ENCODE measurements around the gene MFSD2A.
"Not testable (repeated sequence)": the region's sequence is repeated elsewhere in the genome, so short reads cannot be mapped to it uniquely, and the experiment has no call there.

MFSD2A gene

DNA sequence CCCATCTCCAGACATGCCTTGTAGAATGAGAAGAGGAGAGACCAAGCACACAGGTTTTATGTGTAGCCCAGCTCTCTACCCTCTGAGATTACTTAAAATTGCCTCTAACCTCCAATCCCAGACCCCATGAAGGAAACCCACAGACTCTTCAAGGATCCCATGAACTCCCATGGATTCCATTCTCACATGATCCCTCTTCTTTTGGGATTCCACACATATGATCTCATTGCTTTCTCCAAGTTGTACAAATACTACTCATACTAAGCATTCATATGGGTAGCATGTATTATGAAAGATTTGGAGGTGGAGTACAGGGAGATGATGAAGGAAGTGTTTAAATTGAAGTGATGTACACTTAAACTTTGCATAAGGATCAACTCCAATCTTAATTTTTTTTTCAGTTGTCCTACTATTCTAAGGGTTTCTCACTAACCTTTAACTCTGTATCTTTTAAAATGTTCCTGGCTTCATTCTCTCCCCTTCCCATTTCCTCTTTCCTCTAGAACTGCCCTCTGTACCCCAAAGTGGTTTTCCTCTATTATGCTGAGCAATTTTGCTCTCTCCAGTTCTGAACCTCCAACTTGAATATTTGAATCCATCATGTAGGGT is 41.6 kb downstream of the MFSD2A start:
- TF ChIP-seq, protein P1, sequence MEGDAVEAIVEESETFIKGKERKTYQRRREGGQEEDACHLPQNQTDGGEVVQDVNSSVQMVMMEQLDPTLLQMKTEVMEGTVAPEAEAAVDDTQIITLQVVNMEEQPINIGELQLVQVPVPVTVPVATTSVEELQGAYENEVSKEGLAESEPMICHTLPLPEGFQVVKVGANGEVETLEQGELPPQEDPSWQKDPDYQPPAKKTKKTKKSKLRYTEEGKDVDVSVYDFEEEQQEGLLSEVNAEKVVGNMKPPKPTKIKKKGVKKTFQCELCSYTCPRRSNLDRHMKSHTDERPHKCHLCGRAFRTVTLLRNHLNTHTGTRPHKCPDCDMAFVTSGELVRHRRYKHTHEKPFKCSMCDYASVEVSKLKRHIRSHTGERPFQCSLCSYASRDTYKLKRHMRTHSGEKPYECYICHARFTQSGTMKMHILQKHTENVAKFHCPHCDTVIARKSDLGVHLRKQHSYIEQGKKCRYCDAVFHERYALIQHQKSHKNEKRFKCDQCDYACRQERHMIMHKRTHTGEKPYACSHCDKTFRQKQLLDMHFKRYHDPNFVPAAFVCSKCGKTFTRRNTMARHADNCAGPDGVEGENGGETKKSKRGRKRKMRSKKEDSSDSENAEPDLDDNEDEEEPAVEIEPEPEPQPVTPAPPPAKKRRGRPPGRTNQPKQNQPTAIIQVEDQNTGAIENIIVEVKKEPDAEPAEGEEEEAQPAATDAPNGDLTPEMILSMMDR (conservative IDR thresholded peaks at IDR 0.05): no peak
- H3K27ac ChIP-seq: no peak overlapping the region

DNA sequence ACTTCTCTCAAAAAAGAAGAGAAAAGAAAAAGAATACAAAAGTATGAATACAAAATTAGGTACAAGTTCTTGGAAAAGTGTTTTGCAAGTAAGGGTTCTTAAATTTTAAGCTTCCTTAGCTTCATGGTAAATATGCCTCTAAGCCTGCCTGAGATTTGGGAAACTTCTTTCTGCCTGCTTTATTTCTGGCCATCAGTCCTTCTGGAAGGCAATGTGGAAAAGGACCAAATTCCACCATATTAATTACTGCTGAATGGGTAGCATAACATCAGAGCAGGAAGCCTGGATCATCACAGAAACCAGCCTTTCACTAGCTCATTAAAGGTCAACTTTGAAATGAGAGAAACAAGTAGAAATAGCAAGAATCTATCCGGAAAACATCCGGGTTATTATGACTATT is 46.5 kb downstream of the MFSD2A start:
- peak overlapping the region; percentile 33; the same call in 1 of the 2 replicates for H3K27ac ChIP-seq
- TF ChIP-seq, protein P1 (conservative IDR thresholded peaks at IDR 0.05): no peak

DNA sequence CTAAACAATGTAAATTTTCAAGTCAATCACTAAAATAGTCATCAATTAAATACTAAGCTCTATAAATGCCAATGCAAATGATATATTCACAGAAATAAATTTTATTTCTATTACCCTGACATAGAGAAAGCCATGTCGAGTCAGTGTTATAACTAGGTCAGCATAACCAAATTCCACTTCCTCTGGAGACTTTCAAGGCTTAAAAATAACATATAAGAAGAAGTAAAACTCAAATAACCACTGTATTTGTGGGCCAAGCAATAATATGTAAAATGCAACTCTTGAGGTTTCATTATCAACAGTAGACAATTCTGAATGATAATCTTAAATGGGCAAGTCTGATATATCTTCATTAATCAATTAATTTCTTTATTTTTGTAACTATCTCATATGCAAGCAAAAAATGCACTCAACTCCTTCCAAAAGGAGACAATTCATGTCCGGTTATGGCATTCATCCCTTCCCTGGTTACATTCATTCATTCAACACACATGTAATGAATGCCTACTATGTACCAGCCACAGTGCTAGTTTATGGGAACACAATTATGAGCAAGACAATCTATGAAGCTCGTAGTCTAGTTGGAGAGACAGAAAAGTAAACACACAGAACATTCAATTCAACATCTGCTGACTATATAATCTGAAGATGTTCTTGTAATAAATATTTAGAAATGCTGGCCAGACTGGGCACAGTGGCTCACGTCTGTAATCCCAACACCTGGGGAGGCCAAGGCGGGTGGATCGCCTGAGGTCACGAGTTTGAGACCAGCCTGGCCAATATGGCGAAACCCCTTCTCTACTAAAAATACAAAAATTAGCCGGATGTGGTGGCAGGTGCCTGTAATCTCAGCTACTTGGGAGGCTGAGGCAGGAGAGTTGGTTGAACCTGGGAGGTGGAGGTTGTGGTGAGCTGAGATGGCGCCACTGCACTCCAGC is 48.5 kb downstream of the MFSD2A start:
- no peak overlapping the region for H3K27ac ChIP-seq
- TF ChIP-seq, protein P1 (conservative IDR thresholded peaks at IDR 0.05): no peak

DNA sequence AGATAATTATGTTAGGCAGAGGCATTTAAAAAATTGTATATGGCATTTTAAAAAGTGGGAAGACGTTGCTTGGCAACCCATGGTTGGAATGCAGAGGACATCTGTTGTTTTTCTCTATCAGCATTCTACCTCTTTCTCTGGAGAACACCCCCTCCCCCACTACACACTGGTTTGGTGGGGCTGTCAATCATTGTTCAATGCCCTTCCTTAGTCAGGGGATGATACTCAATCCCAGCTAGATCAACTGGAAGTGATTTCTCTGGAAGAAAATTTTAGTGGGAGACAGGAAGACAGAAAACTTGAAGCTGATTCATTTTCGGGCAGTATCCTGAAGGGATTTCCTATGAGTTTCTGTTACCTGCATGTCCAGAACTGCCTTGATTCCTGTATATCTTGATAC is 49.9 kb downstream of the MFSD2A start:
- H3K27ac ChIP-seq: no peak overlapping the region
- TF ChIP-seq, protein P1 (conservative IDR thresholded peaks at IDR 0.05): no peak

DNA sequence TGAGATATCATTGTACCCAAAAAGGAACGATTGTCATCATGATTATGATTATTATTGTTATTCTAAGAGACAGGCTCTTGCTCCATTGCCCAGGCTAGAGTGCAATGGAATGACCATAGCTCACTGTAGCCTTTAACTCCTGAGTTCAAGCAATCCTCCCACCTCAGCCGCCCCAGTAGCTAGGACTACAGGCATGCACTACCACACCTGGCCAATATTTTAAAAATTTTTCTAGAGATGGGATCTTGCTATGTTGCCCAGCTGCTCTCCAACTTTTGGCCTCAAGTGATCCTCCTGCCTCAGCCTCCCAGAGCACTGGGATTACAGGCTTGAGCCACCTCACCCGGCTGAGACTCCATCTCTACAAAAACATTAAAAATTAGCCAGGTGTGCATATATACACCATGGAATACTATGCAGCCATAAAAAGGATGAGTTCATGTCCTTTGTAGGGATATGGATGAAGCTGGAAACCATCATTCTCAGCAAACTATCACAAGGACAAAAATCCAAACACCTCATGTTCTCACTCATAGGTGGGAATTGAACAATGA is 52.6 kb downstream of the MFSD2A start:
- not testable (repeated sequence) for H3K27ac ChIP-seq

DNA sequence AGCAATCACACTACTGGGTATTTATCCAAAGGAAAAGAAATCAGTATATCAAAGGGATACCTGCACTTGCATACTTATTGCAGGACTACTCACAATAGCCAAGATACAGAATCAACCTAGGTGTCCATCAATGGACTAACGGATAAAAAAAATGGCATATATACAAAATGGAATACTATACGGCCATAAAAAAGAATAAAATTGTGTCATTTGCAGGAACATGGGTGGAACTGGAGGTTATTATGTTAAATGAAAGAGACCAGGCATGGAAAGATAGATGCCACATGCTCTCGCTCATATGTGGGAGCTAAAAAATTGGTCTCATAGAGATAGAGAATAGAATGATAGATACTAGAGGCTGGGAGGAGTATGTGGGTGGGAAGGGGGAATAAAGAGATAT is 56.3 kb downstream of the MFSD2A start:
- TF ChIP-seq, protein P1 (conservative IDR thresholded peaks at IDR 0.05): no peak
- H3K27ac ChIP-seq: no peak overlapping the region

DNA sequence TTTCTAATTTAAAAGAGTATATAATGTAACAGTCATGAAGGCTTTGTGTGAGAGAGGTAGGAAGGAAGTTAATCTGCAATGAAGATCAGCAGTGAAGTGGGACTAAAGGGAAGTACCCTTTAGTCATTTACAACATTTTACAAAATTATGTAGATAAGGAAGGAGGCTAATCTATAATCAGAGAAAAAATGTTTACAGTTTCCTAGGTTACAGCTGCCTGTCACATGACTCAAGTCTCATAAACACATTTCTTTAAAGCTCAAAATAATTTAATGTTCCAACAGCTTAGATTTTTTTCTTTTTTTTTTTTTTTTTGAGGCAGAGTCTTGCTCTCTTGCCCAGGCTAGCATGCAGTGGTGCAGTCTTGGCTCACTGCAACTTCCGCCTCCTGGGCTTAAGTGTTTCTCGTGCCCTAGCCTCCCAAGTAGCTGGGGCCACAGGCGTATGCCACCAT is 59.3 kb downstream of the MFSD2A start:
- TF ChIP-seq, protein P1 (conservative IDR thresholded peaks at IDR 0.05): no peak
- H3K27ac ChIP-seq: no peak overlapping the region
